GM23248 (cell line): ENCODE measurements around the gene DENND2C. TPM values are rescaled to one million over a fixed set of nuclear protein-coding genes. Genes with fewer than 3 reads are reported as not detected.
A peak's percentile ranks its signal among the peaks of the same experiment; 100 is the strongest.

Experiments used
- DNase-seq: peaks from one replicate; pipeline ENCODE4 v3.0.0-alpha.2; 2015
- H2AFZ ChIP-seq: fragments of 200-600 bp; sonication (generic); 2 replicates; pipeline ENCODE4 v1.6.1; 2016; ENCODE audit warnings: antibody characterized with exemption
- H3F3A ChIP-seq: fragments of 200-600 bp; sonication (generic); 2 replicates; pipeline ENCODE4 v1.6.1; 2016; ENCODE audit warnings: mild to moderate bottlenecking, antibody characterized with exemption, mixed run types; ENCODE audit not compliant: insufficient read depth
- H3K27ac ChIP-seq: fragments of 200-600 bp; sonication (generic); 2 replicates; pipeline ENCODE4 v1.5.1; 2016; ENCODE audit warnings: mild to moderate bottlenecking
- H3K27me3 ChIP-seq: fragments of 200-600 bp; sonication (generic); replicated peaks from 2 replicates; pipeline ENCODE4 v1.6.1; 2016; ENCODE audit warnings: mild to moderate bottlenecking; ENCODE audit not compliant: insufficient read depth
- H3K36me3 ChIP-seq: fragments of 200-600 bp; sonication (generic); 2 replicates; pipeline ENCODE4 v1.6.1; 2016; ENCODE audit warnings: low read depth, mild to moderate bottlenecking
- H3K4me1 ChIP-seq: fragments of 200-600 bp; sonication (generic); 2 replicates; pipeline ENCODE4 v1.6.1; 2016; ENCODE audit warnings: mild to moderate bottlenecking; ENCODE audit not compliant: insufficient read depth
- H3K4me2 ChIP-seq: fragments of 200-600 bp; sonication (generic); one replicate; pipeline ENCODE4 v1.6.1; 2016; ENCODE audit warnings: mild to moderate bottlenecking; ENCODE audit not compliant: unreplicated experiment
- H3K4me3 ChIP-seq: fragments of 200-600 bp; sonication (generic); 2 replicates; pipeline ENCODE4 v1.5.1; 2016; ENCODE audit warnings: mild to moderate bottlenecking
- H3K79me2 ChIP-seq: fragments of 200-600 bp; sonication (generic); 2 replicates; pipeline ENCODE4 v1.6.1; 2016; ENCODE audit warnings: mild to moderate bottlenecking; ENCODE audit not compliant: insufficient read depth
- H3K9ac ChIP-seq: fragments of 200-600 bp; sonication (generic); 2 replicates; pipeline ENCODE4 v1.6.1; 2016; ENCODE audit warnings: mild to moderate bottlenecking
- H3K9me2 ChIP-seq: fragments of 200-600 bp; sonication (generic); 2 replicates; pipeline ENCODE4 v1.6.1; 2016; ENCODE audit warnings: mixed run types, mild to moderate bottlenecking, moderate library complexity; ENCODE audit not compliant: insufficient read depth
- H3K9me3 ChIP-seq: fragments of 200-600 bp; sonication (generic); one replicate; pipeline ENCODE4 v1.6.1; 2017; ENCODE audit warnings: low read depth
- H4K20me1 ChIP-seq: fragments of 200-600 bp; sonication (generic); 2 replicates; pipeline ENCODE4 v1.6.0; 2016; ENCODE audit not compliant: insufficient read depth
- EZH2 ChIP-seq: fragments of 200-600 bp; sonication (generic); IDR thresholded peaks from 2 replicates; pipeline ENCODE4 v1.6.1; 2018; ENCODE audit warnings: antibody characterized with exemption, mild to moderate bottlenecking; ENCODE audit not compliant: insufficient read depth, poor library complexity, severe bottlenecking
- EZH2phosphoT487 ChIP-seq: fragments of 200-600 bp; sonication (generic); IDR thresholded peaks from 2 replicates; pipeline ENCODE4 v1.6.1; 2018; ENCODE audit warnings: antibody characterized with exemption, moderate library complexity, mild to moderate bottlenecking, low read depth; ENCODE audit not compliant: insufficient read depth
- WGBS, 2 experiments: methylation state at CpG; one replicate each; pipeline ENCODE4 v1.1.6; 2015 to 2017; ENCODE audit warnings: low lambda C conversion rate in 2 of 2, low coverage in 1 of 2; ENCODE audit errors: missing lambda C conversion rate in 2 of 2; 5-methylcytosine and 5-hydroxymethylcytosine counted together
- in situ Hi-C: fragments of 300-500 bp; cut with MboI; formaldehyde crosslinking; loops from 2 replicates; pipeline ENCODE4 v1.15.0; 2020
- polyA plus RNA-seq: library from polyadenylated mRNA; unstranded; fragments of >200 nt; fragmentation: Nextera tagmentation; extraction: Ambion mirVana; gene quantifications from 2 replicates; pipeline ENCODE4 v1.2.1, GENCODE V29; 2016
- total RNA-seq: library from RNA; depleted of rRNA; stranded (reverse); fragments of >200 nt; shearing (Covaris generic); gene quantifications from 2 replicates; pipeline ENCODE4 v1.2.3, GENCODE V29; 2014

The DENND2C gene
- total and polyA plus RNA-seq, 2 experiments from 2014 or later = 2.8 to 5.9 TPM

DNA sequence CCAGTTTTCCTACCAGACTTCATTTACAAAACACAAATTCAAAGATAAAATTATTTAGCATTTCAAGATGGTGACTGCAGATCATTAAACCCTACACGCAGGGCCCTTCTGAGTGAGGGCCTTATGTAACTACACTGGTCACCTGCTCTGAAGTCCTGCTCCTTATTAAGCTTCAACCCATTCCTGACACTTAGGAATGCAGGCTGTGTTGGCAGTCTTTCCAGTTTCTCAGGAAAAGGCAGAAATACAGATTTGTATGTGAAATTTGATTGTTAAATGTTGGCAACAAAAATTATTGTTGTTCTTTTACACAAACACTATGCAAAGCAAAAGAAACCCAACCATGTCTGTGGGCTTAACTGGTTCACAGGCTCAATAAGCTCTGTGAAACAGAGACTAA lies 62.6 kb downstream of the DENND2C start:
- DNase-seq = no peak
- Histone ChIP-seq H3F3A (no peaks in the 10 kb centered on the region), H3K27me3 (no peaks in the 10 kb centered on the region), H3K4me1 (no peaks in the 10 kb centered on the region), H3K36me3 (peaks cover 18% of the 10 kb centered on the region; the same call in 1 of the 2 replicates), H3K4me2 (no peak overlapping the region), H3K79me2 (no peaks in the 10 kb centered on the region), H3K9me3 (no peaks in the 10 kb centered on the region), H4K20me1 (no peaks in the 10 kb centered on the region), H2AFZ (no peak overlapping the region), H3K9ac (no peak overlapping the region), H3K27ac (no peak overlapping the region), H3K9me2 (no peaks in the 10 kb centered on the region), H3K4me3 (no peak overlapping the region)
- no peak for TF ChIP-seq EZH2
- no peak for TF ChIP-seq EZH2phosphoT487
- in situ Hi-C loops = no loop called here
- 96 to 100% methylated on average over 1 of the region's 1 CpG for WGBS, 2 experiments

DNA sequence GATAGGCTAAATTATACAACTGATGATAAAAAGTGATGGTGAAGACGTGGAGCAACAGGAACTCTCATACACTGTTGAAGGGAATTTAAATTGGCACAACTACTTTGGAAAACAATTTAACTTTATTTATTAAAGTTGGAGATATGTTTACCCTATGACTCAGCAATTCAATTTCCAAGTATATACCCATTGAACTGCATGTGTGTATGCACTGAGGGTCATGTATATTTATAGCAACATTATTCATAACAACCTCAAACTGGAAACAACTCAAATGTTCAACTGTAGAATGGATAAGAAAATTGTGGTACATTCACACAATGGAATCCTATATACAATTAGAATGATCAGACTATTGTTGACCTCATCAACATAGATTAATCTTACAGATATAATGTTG lies 71.9 kb downstream of the DENND2C start:
- DNase-seq = peak; percentile 10
- H3K79me2 ChIP-seq = no peaks in the 10 kb centered on the region
- no peak overlapping the region for H3K4me2 ChIP-seq
- H3K9me2 ChIP-seq = no peaks in the 10 kb centered on the region
- in situ Hi-C loops = no loop called here
- no peaks in the 10 kb centered on the region for H4K20me1 ChIP-seq
- H2AFZ ChIP-seq = no peak overlapping the region
- no peaks in the 10 kb centered on the region for H3K27me3 ChIP-seq
- H3K36me3 ChIP-seq = peaks cover 25% of the 10 kb centered on the region; the same call in 1 of the 2 replicates
- H3K27ac ChIP-seq = no peak overlapping the region
- H3K4me1 ChIP-seq = no peaks in the 10 kb centered on the region
- H3K4me3 ChIP-seq = no peak overlapping the region
- no peaks in the 10 kb centered on the region for H3F3A ChIP-seq
- H3K9me3 ChIP-seq = no peaks in the 10 kb centered on the region
- TF ChIP-seq EZH2phosphoT487 (no peak), EZH2 (no peak)
- 77 to 87% methylated on average over 1 of the region's 1 CpG for WGBS, 2 experiments
- H3K9ac ChIP-seq = no peak overlapping the region

DNA sequence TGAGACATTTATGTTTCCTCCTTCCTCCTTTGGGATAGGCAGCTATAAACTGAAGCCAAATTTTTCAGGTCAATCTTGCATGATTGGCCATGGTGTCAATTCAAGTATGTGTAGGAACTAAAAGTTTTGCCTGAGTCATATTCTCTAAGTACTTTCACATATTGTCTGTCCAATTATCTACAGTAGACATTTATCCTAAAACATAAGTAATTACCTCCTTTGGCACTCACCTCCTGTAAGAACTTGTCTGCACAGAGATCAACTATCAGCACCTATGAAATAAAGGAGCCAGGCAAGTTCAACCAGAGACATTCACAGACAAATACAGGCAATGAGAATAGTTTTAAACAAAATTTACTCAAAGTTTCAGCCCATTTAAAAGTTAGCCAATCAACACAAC lies 74.2 kb downstream of the DENND2C start:
- DNase-seq = no peak
- Histone ChIP-seq H3K4me1 (no peaks in the 10 kb centered on the region), H3K4me2 (no peak overlapping the region), H3K9ac (no peak overlapping the region), H3K27ac (no peak overlapping the region), H3K9me3 (no peaks in the 10 kb centered on the region), H3K79me2 (no peaks in the 10 kb centered on the region), H3K36me3 (peaks cover 17% of the 10 kb centered on the region; the same call in 1 of the 2 replicates), H3K4me3 (no peak overlapping the region), H3K9me2 (no peaks in the 10 kb centered on the region), H2AFZ (no peak overlapping the region), H4K20me1 (no peaks in the 10 kb centered on the region), H3K27me3 (no peaks in the 10 kb centered on the region), H3F3A (no peaks in the 10 kb centered on the region)
- in situ Hi-C loops = no loop called here
- TF ChIP-seq EZH2phosphoT487 (no peak), EZH2 (no peak)

DNA sequence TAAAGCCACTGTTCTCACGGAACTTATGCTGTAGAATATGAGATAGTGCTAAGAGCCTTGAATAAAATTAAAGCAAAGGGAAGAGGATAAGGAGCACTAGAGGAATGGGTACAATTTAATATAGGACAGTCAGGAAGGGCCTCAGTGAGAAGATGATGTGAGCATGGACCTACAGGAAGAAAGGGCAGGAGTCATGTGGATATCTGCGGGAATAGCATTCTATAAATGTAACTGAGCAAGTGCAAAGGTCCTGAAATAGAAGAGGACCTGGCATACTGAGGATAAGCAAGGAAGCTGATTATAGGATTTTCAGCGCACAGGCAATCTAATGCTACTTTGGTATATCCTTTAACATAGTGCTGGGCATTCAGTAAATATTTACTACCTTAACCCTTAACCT lies 75.8 kb downstream of the DENND2C start:
- WGBS, 2 experiments = 95 to 98% methylated on average over 3 of the region's 3 CpGs
- Histone ChIP-seq H3K27me3 (no peaks in the 10 kb centered on the region), H3K4me1 (no peaks in the 10 kb centered on the region), H2AFZ (no peak overlapping the region), H3K4me3 (no peak overlapping the region), H3F3A (no peaks in the 10 kb centered on the region), H3K9ac (no peak overlapping the region), H3K9me2 (no peaks in the 10 kb centered on the region), H3K79me2 (no peaks in the 10 kb centered on the region), H3K4me2 (no peak overlapping the region), H3K36me3 (peaks cover 11% of the 10 kb centered on the region; the same call in 1 of the 2 replicates), H4K20me1 (no peaks in the 10 kb centered on the region), H3K9me3 (no peaks in the 10 kb centered on the region), H3K27ac (no peak overlapping the region)
- in situ Hi-C loops = no loop called here
- DNase-seq = no peak
- no peak for TF ChIP-seq EZH2
- no peak for TF ChIP-seq EZH2phosphoT487

DNA sequence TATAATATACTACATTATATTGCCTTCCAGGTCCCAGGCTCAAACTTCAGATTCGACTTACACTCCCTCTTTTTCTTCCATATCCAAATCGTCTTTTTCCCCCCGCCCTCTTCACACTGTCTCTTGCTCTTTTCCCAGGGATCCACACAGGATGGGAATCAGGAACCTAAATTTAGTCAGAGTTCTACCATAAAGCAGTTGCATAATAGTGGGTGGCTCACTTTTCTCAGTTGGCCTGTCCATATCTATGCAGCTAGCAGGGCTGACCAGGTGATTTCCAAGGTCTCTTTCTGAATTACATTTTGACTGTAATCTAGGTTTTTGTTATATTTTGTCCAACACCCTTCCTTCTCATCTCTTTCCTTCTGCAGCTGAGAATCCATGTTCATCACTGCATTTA lies 80.7 kb downstream of the DENND2C start:
- peaks cover 4% of the 10 kb centered on the region; the same call in 1 of the 2 replicates for H3K36me3 ChIP-seq
- H3F3A ChIP-seq = no peaks in the 10 kb centered on the region
- H3K27ac ChIP-seq = no peak overlapping the region
- H2AFZ ChIP-seq = no peak overlapping the region
- H3K4me2 ChIP-seq = no peak overlapping the region
- H3K4me3 ChIP-seq = no peak overlapping the region
- no peaks in the 10 kb centered on the region for H3K27me3 ChIP-seq
- DNase-seq = no peak
- 59 to 72% methylated on average over 3 of the region's 3 CpGs for whole genome bisulfite sequencing, 2 experiments
- H3K9ac ChIP-seq = no peak overlapping the region
- in situ Hi-C loops = no loop called here
- H3K9me2 ChIP-seq = no peaks in the 10 kb centered on the region
- no peak for TF ChIP-seq EZH2phosphoT487
- TF ChIP-seq EZH2 = no peak
- H4K20me1 ChIP-seq = no peaks in the 10 kb centered on the region
- no peaks in the 10 kb centered on the region for H3K4me1 ChIP-seq
- no peaks in the 10 kb centered on the region for H3K79me2 ChIP-seq
- no peaks in the 10 kb centered on the region for H3K9me3 ChIP-seq
